Inflammatory macrophage treated with lipopolysaccharide for 4 hours (primary cell): ENCODE results near the gene EP400.
"Not testable (repeated sequence)": the region's sequence is repeated elsewhere in the genome, so short reads cannot be mapped to it uniquely, and the experiment has no call there.

Experiments
- DNase-seq: peaks from one replicate; pipeline ENCODE4 v3.0.0-alpha.2; 2020

Gene EP400

GRCh38 chr12:132071830-132072384 lies 122.2 kb downstream of the EP400 start:
- no peak for DNase-seq

DNA sequence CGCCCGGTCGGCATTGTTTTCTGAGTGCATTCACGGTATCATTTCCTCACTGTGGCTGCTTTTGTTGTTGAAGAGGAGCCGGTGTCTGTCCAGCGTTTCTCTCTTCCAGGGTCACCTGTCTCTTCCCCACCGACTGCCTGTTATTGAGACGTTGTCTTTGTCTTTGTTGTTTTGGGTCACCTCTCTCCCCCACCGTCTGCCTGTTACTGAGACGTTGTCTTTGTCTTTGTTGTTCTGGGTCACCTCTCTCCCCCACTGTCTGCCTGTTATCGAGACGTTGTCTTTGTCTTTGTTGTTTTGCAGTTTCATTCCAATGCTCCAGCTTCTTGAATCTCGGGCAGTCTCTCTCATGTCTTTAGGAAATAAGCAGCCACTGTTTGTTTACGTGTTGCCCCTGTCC lies 124.5 kb downstream of the EP400 start:
- DNase-seq, result no peak

DNA sequence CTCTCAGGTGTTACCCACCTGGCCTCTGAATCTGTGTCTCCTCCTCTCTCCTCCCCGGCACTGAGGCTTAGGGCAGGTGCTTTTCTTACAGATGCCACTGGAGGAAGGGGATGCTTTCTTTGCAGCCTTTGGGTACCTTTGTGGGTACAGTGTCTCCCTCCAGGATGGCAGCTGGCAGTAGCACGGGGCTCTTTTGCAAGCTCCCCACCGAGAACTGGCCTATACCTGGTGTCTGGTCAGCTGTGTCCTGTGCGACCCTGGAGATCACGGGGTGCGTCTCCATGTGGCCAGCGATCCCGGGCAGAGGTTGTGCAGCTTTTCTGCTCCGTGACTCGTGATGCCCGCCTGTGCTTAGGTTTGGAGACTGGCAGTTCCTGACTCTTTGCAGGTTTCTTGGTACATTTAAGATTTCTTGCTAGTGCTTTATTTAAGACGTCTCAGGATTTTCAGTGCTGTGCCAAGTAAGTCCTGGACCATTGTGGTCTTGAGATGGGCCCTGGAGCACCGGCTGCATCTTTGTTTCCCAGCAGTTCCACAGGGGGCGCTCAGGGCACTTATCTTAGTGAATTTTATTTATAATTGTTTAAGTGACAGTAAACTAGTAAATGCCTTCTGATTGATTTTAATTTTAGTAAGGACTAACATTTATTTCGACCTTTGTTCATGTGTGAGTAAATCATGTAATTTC lies 125.4 kb downstream of the EP400 start:
- DNase-seq, result no peak

- no peak for DNase-seq
These were observed 126.2 kb downstream of the EP400 start for GRCh38 chr12:132075714-132076553.

DNA sequence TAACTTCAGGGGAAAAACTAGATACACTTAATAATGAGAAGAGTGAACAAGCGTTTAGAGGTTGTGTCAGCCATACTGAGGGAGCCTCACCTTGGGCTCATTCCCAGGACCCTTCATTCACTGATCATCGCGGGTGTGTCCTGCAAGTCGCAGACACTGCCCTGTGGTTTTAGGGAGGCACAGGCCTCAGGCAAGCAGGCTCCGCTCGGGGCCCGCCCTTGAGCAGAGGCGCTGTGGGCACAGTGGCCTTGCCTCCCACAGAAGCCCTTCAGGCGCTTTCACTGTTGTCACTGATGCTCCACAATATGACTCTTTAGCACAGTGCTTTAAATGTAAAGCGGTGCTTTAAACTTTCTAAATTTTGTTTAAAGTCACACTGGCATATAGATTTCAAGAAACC lies 127.0 kb downstream of the EP400 start:
- no peak for DNase-seq

DNA sequence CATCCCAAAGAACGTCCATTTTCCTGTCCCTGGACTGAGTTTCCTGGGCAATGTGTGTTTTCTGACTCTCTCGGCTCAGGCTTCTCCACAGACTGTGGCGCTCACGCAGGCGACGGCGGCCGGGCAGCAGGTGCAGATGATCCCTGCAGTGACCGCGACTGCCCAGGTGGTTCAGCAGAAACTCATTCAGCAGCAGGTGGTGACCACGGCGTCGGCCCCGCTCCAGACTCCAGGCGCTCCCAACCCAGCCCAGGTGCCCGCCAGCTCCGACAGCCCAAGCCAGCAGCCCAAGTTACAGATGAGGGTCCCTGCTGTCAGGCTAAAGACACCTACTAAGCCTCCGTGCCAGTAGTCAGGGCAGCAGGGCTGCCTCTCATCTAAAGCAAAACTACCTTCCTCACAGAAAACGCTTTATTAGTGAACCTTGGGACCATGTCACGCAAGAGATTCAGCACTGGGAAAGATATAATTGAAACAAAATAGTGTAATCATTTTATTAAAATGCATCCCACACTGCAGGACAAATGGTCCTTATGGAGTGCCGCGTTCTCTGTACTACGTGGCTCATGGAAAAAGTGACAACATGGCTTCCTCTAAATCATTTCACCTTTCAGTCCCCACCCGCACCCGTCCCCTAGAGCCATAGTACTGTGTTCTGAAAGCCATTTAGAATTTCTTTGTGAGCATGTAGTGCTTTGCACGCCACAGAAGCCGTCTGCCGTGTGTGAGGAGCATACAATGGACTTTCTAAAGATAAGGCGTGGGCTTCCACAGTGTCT lies 127.8 kb downstream of the EP400 start:
- no peak for DNase-seq

DNA sequence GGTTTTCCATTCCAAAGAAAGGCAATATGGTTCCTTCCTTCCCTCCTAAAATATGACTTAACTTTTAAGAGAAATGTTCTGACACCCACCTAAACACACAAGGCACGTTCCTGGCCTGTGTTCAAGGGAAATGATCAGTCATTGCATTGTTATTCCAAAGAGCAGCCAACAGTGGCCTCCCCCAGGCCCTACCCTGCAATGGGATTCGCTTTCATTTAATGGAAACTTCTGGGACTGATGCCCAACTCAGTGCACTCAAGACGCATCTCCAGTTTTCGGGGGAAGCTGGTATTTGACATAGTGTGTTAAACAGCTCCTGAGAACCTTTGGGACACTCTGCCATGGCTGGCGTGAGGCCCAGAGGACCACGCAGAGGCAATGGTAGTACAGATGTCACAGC lies 128.4 kb downstream of the EP400 start:
- no peak for DNase-seq

DNA sequence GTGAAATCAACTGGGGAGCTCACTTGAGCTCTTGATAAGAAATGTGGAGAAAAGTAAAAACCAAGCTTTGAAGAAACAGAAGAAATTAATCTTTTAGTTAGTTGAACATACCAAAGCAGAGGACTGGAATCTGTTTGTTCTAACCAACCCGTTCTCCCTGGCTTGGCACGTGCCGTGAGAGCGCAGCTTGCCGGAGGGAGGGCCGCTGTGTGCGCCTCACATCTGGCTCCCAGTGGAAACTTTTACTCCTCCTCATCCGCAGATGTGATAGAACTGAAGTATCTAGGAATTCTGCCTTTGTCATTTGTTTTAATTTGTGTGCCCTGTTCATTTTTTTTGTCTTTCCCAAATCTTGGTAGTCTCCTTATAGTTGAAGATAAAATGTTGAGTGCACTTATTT lies 129.5 kb downstream of the EP400 start:
- no peak for DNase-seq

DNA sequence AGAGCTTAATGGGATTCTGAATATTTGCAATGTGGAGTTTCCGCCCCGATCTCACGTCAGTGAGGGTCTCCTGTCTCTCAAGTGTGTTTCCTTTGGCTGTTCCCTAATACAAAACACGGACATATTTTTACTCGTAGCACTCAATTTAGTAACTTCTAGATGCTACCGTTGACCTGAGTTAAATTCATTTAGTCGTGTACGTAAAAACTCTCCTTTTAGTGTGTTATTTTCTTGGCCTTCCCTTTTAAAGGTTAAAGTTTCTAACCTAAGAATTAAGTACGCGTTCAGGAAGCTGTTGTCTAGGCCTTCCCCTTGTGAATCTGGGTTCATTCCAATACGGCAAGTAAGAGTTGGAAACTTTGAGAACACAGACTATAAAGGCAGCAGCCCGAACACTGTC lies 130.0 kb downstream of the EP400 start:
- no peak for DNase-seq

GRCh38 chr12:132080515-132080914 lies 130.8 kb downstream of the EP400 start:
- DNase-seq, result not testable (repeated sequence)

GRCh38 chr12:132081423-132081822 lies 131.7 kb downstream of the EP400 start:
- no peak for DNase-seq

DNA sequence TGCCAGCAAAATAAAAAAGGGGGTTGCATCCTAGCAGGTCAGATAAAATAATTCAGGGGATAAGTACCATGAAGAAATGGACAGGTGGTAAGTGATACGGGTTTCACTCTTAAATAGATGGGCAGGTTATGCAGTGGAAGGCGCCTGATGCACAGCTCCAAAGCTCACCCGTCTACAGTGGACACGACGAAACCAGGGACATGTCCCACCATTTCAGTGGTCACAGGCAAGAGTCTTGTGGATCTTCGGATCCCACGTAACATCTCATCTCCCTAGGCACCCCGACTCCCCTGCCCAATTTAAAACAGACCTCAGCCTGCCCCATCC lies 133.8 kb downstream of the EP400 start:
- DNase-seq, result no peak

DNA sequence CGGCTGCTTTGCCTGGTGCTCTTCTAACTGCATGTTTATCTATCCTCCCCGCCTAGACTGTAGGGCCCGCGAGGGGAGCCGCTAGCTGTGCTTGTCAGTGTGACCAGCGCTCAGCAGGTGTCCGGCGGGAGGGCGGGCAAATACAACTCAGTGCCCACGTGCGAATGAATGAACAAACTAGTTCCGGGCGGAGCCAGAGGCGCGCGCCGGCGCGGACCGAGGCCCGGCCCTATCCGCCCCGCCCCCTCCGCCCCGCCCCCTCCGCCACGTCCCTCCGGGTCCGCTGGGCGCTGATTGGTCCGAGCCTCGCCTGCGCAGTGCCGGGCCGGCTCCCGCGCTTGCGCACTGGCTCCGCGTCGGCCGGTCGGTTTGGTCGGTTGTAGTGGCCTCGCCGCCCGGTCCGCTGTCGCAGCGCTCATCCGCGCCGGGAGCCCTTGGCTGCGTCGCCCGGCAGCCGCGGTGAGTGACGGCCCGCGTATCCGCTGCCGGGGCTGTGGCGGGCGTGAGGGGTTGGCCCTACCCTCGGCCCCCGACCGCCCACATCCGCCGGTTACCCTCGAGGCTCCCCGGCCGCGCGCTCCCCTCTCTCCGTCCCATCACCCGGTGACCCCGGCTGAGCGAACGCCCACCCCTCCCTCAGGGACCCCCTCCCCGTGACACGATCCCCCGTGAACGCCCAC lies 134.3 kb downstream of the EP400 start:
- DNase-seq, result peak; percentile 92

GRCh38 chr12:132084621-132085290 lies 135.0 kb downstream of the EP400 start:
- DNase-seq, result peak; percentile 56

GRCh38 chr12:132085291-132085635 lies 135.5 kb downstream of the EP400 start:
- DNase-seq, result peak; percentile 3

- no peak for DNase-seq
These were observed 139.7 kb downstream of the EP400 start for GRCh38 chr12:132089407-132089910.

- DNase-seq, result no peak
These were observed 144.6 kb downstream of the EP400 start for GRCh38 chr12:132094269-132094891.

- DNase-seq, result no peak
These were observed 146.0 kb downstream of the EP400 start for GRCh38 chr12:132095520-132096409.

DNA sequence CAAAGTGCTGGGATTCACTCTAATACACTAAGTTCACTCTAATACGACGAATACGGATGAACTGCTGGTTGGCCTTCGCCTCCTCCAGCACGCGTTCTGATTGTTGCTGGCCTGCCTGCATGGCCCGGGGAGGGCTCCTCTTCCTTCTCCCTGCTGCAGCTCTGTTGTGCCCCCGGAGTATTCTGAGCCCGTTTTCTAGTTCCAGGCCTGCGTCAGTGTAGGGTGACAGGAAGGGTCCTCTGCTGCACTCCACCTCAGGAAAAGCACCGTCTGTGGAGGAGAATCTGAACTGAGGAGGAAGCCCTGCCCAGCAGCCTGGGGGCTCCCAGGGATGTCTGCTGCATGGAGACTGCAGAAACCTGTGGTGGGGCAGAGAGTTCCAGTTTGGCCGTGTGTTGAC lies 150.0 kb downstream of the EP400 start:
- no peak for DNase-seq

DNA sequence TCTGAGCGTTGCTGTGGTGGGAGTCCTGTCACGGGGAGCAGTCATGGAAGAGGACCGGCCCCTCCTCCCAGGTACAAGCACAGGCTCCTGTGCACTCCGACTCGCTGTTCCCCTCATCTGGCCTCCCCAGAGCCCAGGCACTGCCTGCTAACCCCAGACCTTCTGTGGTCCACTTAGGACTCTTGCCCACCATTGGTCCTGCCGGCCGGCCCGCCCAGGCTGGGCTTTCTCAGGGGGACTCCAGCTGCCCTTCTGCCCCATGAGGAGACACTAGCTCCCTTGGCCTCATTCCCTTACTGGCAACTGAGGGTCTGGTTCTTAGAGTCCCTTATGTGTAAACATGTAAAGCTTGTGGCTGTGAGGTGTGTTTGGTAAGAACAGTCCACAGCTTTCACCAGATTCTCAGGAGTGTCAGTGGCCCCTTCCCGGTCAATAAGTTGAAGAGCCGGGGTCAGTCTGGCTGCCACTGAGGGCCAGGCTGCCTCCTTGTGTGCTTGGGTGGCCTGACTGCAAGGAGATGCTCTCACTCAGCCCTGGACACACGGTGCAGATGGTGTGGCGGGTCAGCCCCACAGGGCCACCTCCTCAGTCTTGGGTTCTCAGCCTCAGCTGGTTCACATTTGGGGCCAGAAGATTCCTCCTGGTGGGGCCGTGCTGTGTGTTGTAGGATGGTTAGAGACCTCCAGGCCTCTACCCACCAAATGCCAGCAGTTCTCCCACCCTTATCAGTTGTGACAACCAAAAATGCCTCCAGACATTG lies 150.7 kb downstream of the EP400 start:
- no peak for DNase-seq
